Measurements from ENCODE around the gene NIFK.
"Not testable (repeated sequence)": the region's sequence is repeated elsewhere in the genome, so short reads cannot be mapped to it uniquely, and the experiment has no call there.

Gene NIFK

DNA sequence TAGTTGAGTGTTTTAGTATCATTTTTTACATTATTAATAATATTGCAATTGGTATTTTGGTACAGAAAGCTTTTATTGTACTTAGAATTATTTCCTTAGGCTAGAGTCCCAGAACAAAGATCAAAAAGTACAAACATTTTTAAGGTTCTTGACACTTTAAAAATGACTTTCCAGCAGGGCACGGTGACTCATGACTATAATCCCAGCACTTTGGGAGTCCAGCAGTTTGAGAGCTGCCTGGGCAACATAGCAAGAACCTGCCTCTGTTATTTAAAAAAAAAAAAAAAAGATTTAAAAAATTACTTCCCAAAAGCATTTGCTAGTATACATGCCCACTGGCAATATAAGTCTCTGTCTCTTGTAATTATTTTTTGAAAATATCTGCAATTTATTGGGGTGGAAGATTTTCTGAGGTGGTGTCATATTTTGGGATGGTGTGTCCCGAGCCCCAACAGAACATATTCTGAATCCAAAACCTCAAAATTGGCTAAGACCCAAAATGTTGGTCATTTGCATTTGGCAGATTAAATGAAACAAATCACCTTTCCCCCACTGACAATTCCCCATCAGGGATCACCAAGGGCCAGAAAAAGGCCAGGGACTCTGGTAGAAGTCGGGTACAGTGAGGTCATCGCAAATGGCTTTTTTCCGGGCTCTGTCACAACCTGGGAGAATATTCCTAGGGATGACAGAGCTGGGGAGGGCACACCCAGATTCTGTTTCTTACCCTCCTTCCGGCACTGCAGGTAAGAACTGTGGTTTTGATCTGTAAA lies 42.1 kb downstream of the NIFK start:
- no peak for DNase-seq (ENCODE audit: low spot score)

DNA sequence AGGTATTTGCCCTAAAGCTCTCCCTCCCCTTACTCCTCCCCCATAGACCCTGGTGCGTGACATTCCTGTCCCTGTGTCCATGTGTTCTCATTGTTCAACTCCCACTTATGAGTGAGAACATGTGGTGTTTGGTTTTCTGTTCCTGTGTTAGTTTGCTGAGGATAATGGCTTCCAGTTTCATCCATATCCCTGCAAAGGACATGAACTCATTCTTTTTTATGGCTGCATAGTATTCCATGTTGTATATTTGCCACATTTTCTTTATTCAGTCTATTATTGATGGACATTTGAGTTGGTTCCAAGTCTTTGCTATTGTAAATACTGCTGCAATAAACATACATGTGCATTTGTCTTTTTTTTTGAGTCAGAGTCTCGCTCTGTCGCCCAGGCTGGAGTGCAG lies 46.1 kb downstream of the NIFK start:
- not testable (repeated sequence) for DNase-seq (ENCODE audit: low spot score)

GRCh38 chr2:121690095-121690494 lies 46.6 kb downstream of the NIFK start:
- no peak for DNase-seq (ENCODE audit: low spot score)

DNA sequence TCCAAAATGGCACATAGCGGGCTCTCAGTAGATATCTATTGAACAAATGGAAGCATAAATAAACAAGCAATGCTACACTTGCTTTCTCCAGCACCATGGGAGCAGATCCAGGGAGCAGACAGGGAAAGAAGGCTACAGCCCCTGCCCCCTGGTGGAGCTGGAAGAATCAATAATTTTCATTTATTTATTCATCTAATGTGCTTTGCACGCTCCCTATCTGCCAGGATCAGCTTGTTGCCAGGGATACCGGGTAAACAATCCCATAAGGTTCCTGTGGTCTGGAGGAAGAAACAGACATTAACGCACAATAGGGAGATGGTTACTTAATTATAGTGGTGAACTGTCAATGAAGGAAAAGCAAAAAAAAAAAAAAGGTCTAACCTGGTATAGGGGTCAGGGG lies 47.3 kb downstream of the NIFK start:
- peak; percentile 72 for DNase-seq (ENCODE audit: low spot score)

GRCh38 chr2:121688820-121689219 lies 47.9 kb downstream of the NIFK start:
- DNase-seq (ENCODE audit: low spot score): no peak

DNA sequence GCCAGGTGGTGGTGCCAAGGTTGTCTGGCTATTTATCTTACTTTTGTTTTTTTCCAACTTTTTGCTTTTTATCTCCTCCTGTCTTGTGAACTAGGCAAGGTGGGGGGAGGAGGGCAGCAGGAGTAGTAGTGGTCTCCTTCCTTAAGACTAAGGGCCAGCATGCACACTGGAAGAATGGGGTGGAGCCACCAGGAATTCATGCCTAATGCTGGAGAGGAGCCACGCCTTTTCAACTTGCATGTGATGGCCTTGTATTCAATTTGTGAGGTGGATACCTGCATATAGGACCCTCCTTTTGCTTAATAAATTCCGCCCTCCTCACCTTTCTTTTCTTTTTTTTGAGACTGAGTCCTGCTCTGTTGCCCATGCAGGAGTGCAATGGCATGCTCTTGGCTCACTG lies 49.8 kb downstream of the NIFK start:
- no peak for DNase-seq (ENCODE audit: low spot score)

GRCh38 chr2:121686218-121686617 lies 50.5 kb downstream of the NIFK start:
- no peak for DNase-seq (ENCODE audit: low spot score)

DNA sequence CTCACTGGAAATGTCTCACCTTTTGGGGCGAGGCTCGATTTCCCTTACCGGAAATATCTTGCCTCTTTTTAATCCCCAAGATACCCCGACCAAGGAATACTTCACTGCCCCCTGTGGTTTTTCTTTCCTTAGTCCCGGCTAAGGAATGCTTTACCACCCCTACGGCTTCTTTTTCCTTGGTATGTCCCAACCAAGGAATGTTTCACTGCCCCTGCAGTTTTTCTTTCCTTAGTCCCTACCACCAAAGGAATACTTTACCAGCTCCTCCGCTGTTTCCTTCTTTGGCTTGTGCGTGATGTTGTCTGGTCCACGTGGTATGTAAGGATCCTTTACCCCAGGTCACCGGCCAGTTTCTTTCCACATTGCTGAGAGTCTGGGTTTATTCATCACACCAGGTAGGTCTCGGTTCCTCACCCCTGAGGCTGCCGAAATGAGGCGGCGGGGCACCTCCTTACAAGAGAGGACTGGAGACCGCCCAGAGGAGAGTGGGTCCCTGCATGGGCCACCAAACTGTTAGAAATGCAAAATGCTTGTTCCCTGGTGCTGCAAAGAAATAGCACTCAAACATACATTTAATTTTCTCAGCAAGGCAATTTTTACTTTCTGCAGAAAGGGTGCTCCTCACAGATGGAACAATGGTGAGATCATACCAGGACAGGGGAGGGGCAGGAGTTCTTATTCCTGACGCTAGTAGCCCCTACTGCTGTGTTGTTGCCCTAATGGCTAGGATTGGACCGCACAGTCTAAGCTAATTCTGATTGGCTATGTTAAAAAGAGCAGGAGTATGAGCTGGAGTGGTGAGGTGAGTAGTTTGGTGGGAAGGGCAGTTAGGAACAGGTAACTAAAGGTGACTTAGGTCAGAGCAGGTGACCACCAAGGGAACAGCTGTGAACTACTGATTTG lies 54.0 kb downstream of the NIFK start:
- no peak for DNase-seq (ENCODE audit: low spot score)

DNA sequence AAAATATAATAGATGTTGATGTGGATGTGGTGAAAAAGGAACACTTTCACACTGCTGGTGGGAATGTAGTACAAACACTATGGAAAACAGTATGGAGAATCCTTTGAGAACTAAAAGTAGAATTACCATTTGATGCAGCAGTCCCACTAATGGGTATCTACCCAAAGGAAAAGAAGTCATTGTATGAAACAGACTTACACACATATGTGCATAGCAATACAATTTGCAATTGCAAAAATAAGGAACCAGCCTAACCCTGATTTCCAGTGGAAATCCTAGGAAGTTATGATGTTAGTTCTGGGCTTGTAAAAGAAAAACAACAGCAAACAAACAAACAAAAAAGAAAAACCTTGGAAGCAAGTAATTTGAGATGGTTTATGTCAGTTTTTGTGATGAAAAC lies 58.8 kb downstream of the NIFK start:
- DNase-seq (ENCODE audit: low spot score): no peak
